Measurements from ENCODE around the gene ENTREP1.

The ENTREP1 gene

DNA sequence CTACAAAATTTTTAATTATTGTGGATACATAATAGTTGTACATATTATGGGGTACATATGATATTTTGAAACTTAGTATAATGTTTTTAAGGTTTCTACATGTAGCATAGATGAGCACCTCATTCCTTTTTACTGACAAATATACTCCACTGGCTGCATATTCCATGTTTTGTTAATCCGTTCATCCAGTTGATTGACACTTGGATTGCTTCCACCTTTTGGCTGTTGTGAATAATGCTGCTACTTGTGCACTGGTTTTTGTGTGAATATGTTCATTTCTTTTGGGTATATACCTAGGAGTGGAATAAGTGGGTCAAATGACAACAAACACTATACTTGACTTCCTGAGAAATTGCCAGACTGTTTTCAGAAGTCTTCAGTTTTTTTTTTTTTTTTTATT lies 2.8 kb upstream of the ENTREP1 start:
- DNase-seq (ENCODE audit: low read depth in 2 of 2): no peak

DNA sequence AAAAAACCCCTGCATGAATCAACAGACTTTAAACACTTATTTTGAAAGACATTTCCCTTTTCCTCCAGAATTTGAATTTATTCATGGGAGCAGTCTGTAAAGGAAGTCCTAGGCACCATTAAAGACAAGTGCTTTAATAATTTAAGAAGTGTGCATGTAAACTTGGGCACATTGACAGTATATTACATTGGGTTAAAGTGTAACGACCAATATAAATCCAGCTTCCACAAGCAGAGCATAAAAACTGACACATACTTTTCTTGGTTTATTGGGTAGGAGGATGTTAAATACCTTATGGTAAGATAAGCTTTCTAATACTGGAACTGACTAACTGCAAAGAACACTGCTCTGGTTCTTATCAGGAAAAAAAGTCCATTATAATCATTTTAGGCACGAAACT lies 1.2 kb upstream of the ENTREP1 start:
- no peak for DNase-seq (ENCODE audit: low read depth in 2 of 2)

- no peak for DNase-seq (ENCODE audit: low read depth in 2 of 2)
Measured at GRCh38 chr9:69325409-69326212, 596 bp downstream of the ENTREP1 start.

GRCh38 chr9:69326261-69326660 lies 1.2 kb downstream of the ENTREP1 start:
- no peak for DNase-seq (ENCODE audit: low read depth in 2 of 2)

DNA sequence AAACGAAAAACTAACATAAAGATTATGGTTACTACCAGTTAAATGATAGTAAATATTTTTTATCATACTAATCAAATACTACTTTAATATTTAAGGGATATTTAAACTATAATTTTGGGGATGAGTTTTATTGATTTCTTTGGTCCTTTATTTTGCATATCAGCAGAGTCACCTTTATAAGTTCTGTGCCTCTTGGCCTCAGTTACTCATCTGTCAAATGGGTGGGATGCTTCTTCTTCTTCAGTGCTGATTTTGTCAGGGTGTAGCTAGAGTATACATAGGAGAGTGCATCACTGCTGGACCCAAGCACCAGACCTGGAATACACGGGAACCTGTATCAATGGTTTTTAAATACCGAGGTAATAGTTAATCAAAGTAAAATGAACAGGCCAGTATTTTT lies 5.6 kb downstream of the ENTREP1 start:
- no peak for DNase-seq (ENCODE audit: low read depth in 2 of 2)

GRCh38 chr9:69331444-69331843 lies 6.4 kb downstream of the ENTREP1 start:
- no peak for DNase-seq (ENCODE audit: low read depth in 2 of 2)

DNA sequence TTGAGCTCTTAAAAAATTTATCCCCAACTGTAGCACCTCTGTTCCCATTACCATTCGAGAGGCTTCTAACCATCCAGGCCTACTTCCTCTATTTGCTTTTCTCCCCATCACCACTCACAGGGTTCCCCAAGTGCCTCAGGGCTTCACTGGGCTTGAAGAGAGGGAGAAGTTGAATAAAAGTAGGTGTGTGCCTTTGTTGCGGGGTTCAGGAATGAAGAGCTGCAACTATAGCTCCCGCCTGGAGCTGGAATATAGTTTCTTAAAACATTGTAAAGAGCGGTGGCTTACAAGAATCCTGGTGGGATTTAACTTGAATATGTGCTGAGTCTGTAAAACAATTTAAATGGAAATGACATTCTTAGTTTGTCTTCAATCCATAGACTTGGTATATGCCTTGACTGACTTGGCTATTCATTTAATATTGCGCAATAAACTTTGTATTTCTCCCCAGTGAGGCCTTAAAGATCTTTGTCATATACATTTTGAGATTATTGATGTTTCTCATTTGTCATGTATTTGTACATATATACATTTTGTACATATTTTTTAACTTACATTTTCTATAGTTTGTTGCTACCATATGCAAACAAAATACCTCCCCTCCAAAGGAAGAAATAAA lies 7.2 kb downstream of the ENTREP1 start:
- no peak for DNase-seq (ENCODE audit: low read depth in 2 of 2)

GRCh38 chr9:69333716-69334115 lies 8.7 kb downstream of the ENTREP1 start:
- no peak for DNase-seq (ENCODE audit: low read depth in 2 of 2)

DNA sequence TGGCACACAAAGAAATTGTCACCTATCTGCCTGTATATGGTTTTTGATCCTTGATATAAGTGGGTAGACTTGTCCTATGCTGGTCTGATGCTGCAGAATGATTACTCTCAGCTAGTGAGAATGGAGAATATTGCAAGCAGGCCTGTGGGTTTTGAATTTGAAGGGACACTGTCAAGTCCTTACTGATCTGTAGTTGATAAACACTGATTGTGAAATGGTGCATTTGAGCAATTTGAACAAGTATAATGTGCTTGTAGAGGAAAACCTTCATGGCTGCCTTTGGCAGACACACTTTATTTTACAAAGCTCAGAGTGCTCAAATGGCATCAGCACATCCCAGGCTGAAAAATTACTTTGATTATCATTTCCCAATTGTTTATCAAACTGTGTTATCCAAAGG lies 9.3 kb downstream of the ENTREP1 start:
- DNase-seq (ENCODE audit: low read depth in 2 of 2): no peak

- DNase-seq (ENCODE audit: low read depth in 2 of 2): no peak
Measured at GRCh38 chr9:69339620-69340019, 14.6 kb downstream of the ENTREP1 start.

DNA sequence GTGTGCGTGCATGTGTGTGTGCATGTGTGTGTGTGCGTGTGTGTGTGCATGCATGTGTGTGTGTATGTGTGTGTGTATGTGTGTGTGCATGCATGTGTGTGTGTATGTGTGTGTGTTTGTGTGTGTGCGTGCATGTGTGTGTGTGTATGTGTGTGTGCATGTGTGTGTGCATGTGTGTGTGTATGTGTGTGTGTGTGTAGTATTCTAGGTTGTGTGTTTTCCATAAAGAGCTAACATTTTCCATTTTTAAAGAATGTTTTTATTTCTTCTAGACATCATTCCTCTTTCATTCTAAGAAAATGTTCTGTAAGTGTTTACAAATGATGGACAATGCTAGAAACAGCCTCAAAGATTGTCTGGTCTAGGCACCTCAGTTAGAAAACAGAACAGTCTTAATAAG lies 15.6 kb downstream of the ENTREP1 start:
- DNase-seq (ENCODE audit: low read depth in 2 of 2): no peak

DNA sequence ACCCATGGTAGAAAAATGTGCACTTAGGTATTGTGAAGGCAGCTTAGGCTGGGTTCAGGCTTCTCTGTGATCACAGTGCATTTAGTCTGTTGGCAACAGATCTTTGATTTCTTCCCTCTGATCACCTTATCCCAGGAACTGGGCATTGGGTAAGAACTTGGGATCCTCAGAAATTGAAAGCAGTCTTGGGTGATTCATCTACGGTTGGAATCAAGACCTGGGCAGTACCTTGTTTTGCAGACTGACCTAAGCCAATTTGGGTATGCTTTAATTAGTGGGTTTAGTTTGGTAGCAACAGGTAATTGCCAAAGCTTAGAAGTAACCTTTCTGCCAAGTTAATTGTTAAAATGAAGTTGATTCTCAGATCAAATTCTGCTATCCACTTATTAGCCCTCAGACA lies 17.8 kb downstream of the ENTREP1 start:
- DNase-seq (ENCODE audit: low read depth in 2 of 2): no peak

GRCh38 chr9:69344459-69344858 lies 19.4 kb downstream of the ENTREP1 start:
- DNase-seq (ENCODE audit: low read depth in 2 of 2): no peak

- no peak for DNase-seq (ENCODE audit: low read depth in 2 of 2)
Measured at GRCh38 chr9:69346596-69347390, 21.8 kb downstream of the ENTREP1 start.

DNA sequence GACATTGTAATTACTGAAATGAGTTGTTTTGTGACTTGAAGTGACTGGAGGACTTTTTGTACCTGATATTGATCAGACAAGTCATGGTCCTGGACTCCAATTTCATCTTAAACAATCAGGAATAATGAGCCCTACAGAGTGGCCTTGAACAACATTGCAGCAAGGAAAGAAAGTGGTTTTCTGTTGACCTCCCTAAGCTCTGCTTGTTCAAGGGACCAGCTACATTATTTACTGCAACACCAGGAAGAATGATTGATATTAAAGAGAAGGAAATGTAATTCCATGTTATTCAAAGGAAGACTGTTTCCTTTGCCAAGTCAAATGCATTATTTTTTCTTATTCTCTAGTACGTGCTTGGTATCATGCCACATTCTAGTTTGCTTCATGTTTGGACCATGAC lies 22.6 kb downstream of the ENTREP1 start:
- no peak for DNase-seq (ENCODE audit: low read depth in 2 of 2)

- no peak for DNase-seq (ENCODE audit: low read depth in 2 of 2)
Measured at GRCh38 chr9:69351227-69351626, 26.2 kb downstream of the ENTREP1 start.

DNA sequence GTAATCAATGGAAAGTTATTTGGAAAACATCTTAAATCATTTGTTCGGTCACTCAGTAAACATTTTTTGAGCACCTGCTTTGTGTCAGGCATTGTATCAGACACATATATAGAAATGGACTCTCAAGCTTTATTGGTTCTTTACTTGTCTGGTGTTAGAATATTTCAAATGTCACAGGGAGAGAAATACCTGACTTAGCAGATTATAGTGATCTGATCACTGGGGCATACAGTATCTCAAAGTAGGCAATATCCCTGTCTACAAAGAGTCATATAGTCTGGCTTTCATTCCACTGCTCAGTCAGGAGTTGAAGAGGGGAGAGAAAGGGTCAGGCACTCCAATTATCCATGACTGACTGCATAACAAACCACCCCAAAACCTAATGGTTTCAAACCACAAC lies 30.2 kb downstream of the ENTREP1 start:
- no peak for DNase-seq (ENCODE audit: low read depth in 2 of 2)

DNA sequence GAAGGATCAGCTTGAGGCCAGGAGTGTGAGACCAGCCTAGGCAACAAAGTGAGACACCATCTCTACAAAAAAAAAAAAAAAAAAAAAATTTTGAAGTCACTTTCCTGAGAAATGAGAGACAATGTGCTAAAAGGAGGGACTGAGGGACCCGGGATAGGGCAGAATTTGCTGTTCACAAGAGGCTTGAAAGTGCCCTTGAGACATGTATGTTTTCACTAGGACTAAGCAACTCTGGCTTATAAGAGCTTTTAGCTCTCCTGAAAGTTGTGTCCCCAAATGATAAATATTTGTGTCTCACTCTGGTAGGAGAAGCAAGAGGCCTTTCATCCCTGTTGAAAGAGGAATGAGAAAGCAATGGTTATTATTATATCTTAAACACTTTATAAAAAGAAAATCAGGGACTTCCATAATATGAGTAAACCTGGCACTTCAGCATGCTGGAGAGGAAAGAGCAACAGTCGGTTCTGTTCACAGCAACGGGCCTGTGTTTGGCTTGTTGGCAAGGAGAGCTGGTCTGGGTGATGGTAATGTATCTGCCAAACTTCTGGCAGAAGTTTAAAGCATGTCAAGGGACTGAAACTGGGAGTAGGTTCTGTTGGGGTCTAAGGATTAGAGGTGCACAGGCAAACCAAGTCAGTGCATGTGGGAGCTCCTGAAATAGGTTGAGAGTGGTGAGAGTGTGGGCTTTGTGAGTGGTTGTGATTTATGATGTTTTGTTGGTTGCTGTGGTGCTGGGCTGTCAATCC lies 32.2 kb downstream of the ENTREP1 start:
- DNase-seq (ENCODE audit: low read depth in 2 of 2): no peak

DNA sequence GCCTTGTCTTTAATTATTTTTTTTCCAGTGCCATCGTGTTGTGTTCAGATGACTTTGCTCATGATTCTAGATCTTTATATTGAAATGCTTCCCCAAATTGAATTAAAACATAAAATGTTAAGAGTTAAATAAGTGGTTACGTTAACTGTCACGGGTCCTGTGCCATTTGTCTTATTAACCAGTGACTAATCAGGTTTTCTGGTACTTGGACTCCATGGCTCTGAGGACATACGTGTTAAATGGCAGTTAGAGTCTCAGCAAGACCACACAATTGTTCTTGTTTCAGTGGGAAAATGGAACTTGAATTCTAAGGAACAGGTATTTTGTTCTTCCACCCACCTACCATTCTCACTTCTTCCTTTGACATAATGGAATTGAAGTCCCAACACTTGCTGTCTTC lies 32.8 kb downstream of the ENTREP1 start:
- no peak for DNase-seq (ENCODE audit: low read depth in 2 of 2)

DNA sequence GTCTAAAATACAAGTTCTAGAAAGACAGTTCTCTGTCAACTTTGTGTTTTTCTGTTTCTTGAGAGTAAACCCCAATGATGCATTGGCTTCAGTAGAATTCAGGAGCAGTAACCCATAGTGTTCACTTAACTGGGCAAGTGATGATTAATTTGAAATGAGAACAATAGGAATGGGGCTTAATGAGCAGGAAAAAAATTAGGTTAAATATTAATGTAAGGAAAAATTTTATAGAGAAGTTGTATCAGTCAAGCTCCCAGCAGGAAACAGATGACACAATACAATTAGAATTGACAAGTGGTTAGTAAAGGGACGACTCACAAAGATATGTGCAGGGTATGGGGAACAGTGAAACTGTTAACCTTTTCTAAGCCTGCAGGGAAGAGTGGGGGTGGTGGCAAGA lies 38.2 kb downstream of the ENTREP1 start:
- no peak for DNase-seq (ENCODE audit: low read depth in 2 of 2)

DNA sequence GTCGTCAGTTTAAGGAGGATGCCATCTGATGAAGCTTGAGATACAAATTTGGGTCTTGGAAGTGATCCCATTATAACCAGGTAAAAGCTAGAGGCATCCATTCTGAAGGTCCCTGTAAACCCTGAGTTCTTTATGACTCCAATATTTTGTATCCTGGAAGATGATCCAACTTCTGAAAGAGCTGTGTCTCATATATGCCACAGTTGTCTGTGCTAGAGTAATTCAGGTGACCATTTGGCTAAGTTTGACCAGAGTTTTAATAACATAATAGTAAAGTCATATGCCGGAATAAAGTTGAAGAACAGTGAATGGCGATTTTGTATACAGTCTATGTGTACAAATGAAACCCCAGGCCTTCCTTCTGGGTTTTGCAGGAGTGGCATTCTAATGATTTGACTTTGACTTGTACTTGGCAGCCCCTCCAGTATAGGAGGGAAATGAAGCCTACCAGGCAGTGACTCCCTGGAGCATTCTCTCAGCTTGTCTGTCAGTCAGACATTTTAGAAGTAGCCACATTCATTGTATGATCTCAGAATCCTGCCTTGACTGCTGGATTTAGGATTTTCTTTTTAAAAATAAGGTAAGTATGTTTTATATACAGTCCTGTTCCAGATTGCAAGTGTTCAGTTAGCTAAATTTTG lies 39.6 kb downstream of the ENTREP1 start:
- DNase-seq (ENCODE audit: low read depth in 2 of 2): no peak

DNA sequence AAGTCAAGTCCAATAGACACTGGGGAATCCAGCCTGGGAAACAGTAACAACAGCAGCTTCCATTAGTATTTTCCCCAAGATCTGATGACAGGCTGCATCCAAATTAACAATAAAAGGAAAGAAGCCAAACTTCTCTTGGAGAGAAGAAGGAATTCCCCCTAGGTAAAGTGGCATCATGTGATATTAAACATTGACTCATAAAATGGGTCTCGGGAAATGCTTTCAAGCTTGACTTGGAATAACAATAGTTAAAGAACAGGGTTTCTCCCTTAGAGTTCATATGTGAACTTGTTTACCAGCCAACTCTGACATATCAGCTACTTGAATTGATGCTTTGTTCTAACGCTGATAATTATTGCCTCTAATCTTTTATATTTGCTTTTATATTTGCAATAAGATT lies 45.4 kb downstream of the ENTREP1 start:
- no peak for DNase-seq (ENCODE audit: low read depth in 2 of 2)
